ENCODE data around the gene NAGS. TPM values are rescaled to one million over a fixed set of nuclear protein-coding genes. Genes with fewer than 3 reads are reported as not detected.
A peak's percentile ranks its signal among the peaks of the same experiment; 100 is the strongest.
"Not testable (repeated sequence)": the region's sequence is repeated elsewhere in the genome, so short reads cannot be mapped to it uniquely, and the experiment has no call there.

The NAGS gene
- 2.2 TPM for polyA plus RNA-seq (2013, experiment 1 of 2)
- 1.2 TPM for polyA plus RNA-seq (2013, experiment 2 of 2)

- Histone ChIP-seq H3K4me3 (ENCODE audit: low read length) (peak within 1 kb of the TSS; percentile 76), H3K9ac (ENCODE audit: low read depth, low read length) (no peak within 1 kb of the TSS), H3K27me3 (ENCODE audit: insufficient read depth, low read length) (peaks cover 32% of the 10 kb centered on the region), H3K36me3 (ENCODE audit: insufficient read depth, low read length) (no peaks in the 10 kb centered on the region), H3K9me3 (ENCODE audit: insufficient read depth, low read depth, low read length) (no peaks in the 10 kb centered on the region), H3K4me1 (ENCODE audit: insufficient read depth, low read length) (peaks cover 11% of the 10 kb centered on the region), H3K27ac (ENCODE audit: low read depth, low read length) (no peak within 1 kb of the TSS)
- WGBS: 4% methylated on average over 25 of the region's 25 CpGs
These were observed at the start of gene NAGS for GRCh38 chr17:44004077-44004760. Gene NAGS (plus strand): TSS chr17:44004622. CDS start chr17:44004664, 42 bp downstream.

GRCh38 chr17:43956222-43956621 is 48.2 kb upstream of the NAGS start:
- Histone ChIP-seq H3K9ac (ENCODE audit: low read depth, low read length) (no peak overlapping the region), H3K36me3 (ENCODE audit: insufficient read depth, low read length) (no peaks in the 10 kb centered on the region), H3K27me3 (ENCODE audit: insufficient read depth, low read length) (peaks cover 40% of the 10 kb centered on the region), H3K4me3 (ENCODE audit: low read length) (no peak overlapping the region), H3K4me1 (ENCODE audit: insufficient read depth, low read length) (peaks cover 6% of the 10 kb centered on the region), H3K27ac (ENCODE audit: low read depth, low read length) (no peak overlapping the region), H3K9me3 (ENCODE audit: insufficient read depth, low read depth, low read length) (no peaks in the 10 kb centered on the region)
- whole genome bisulfite sequencing: 95% methylated on average over 7 of the region's 8 CpGs

GRCh38 chr17:43958748-43959352 is 45.6 kb upstream of the NAGS start:
- WGBS: 78% methylated on average over 2 of the region's 2 CpGs
- Histone ChIP-seq H3K36me3 (ENCODE audit: insufficient read depth, low read length) (no peaks in the 10 kb centered on the region), H3K9me3 (ENCODE audit: insufficient read depth, low read depth, low read length) (no peaks in the 10 kb centered on the region), H3K27me3 (ENCODE audit: insufficient read depth, low read length) (peaks cover 14% of the 10 kb centered on the region), H3K4me1 (ENCODE audit: insufficient read depth, low read length) (no peaks in the 10 kb centered on the region), H3K27ac (ENCODE audit: low read depth, low read length) (no peak overlapping the region), H3K9ac (ENCODE audit: low read depth, low read length) (no peak overlapping the region), H3K4me3 (ENCODE audit: low read length) (no peak overlapping the region)

GRCh38 chr17:43961292-43961691 is 43.1 kb upstream of the NAGS start:
- H3K4me1 ChIP-seq (ENCODE audit: insufficient read depth, low read length); H3K9ac ChIP-seq (ENCODE audit: low read depth, low read length); H3K27me3 ChIP-seq (ENCODE audit: insufficient read depth, low read length); H3K4me3 ChIP-seq (ENCODE audit: low read length); H3K27ac ChIP-seq (ENCODE audit: low read depth, low read length); H3K9me3 ChIP-seq (ENCODE audit: insufficient read depth, low read depth, low read length); H3K36me3 ChIP-seq (ENCODE audit: insufficient read depth, low read length): not testable (repeated sequence)
- WGBS: 93% methylated on average over 6 of the region's 6 CpGs

- Histone ChIP-seq H3K27ac (ENCODE audit: low read depth, low read length) (no peak overlapping the region), H3K4me3 (ENCODE audit: low read length) (no peak overlapping the region), H3K9ac (ENCODE audit: low read depth, low read length) (no peak overlapping the region), H3K36me3 (ENCODE audit: insufficient read depth, low read length) (no peaks in the 10 kb centered on the region), H3K27me3 (ENCODE audit: insufficient read depth, low read length) (no peaks in the 10 kb centered on the region), H3K4me1 (ENCODE audit: insufficient read depth, low read length) (no peaks in the 10 kb centered on the region), H3K9me3 (ENCODE audit: insufficient read depth, low read depth, low read length) (no peaks in the 10 kb centered on the region)
- 97% methylated on average over 1 of the region's 2 CpGs for WGBS
These were observed 42.5 kb upstream of the NAGS start for GRCh38 chr17:43961954-43962353.

- 81% methylated on average over 7 of the region's 7 CpGs for WGBS
- Histone ChIP-seq H3K9ac (ENCODE audit: low read depth, low read length) (no peak overlapping the region), H3K4me1 (ENCODE audit: insufficient read depth, low read length) (no peaks in the 10 kb centered on the region)
These were observed 41.9 kb upstream of the NAGS start for GRCh38 chr17:43962479-43962878.

GRCh38 chr17:43966276-43966675 is 38.1 kb upstream of the NAGS start:
- 95% methylated on average over 3 of the region's 3 CpGs for WGBS
- Histone ChIP-seq H3K27me3 (ENCODE audit: insufficient read depth, low read length) (no peaks in the 10 kb centered on the region), H3K9me3 (ENCODE audit: insufficient read depth, low read depth, low read length) (no peaks in the 10 kb centered on the region), H3K36me3 (ENCODE audit: insufficient read depth, low read length) (no peaks in the 10 kb centered on the region), H3K27ac (ENCODE audit: low read depth, low read length) (no peak overlapping the region), H3K9ac (ENCODE audit: low read depth, low read length) (no peak overlapping the region), H3K4me1 (ENCODE audit: insufficient read depth, low read length) (no peaks in the 10 kb centered on the region), H3K4me3 (ENCODE audit: low read length) (no peak overlapping the region)

More at GRCh38 chr17:43962479-43962878, 41.9 kb upstream of the NAGS start:
- H3K4me3 ChIP-seq (ENCODE audit: low read length): no peak overlapping the region
- no peaks in the 10 kb centered on the region for H3K36me3 ChIP-seq (ENCODE audit: insufficient read depth, low read length)
- no peaks in the 10 kb centered on the region for H3K27me3 ChIP-seq (ENCODE audit: insufficient read depth, low read length)
- no peaks in the 10 kb centered on the region for H3K9me3 ChIP-seq (ENCODE audit: insufficient read depth, low read depth, low read length)
- H3K27ac ChIP-seq (ENCODE audit: low read depth, low read length): no peak overlapping the region

GRCh38 chr17:43967251-43967875 is 37.1 kb upstream of the NAGS start:
- H3K9ac ChIP-seq (ENCODE audit: low read depth, low read length): no peak overlapping the region
- H3K36me3 ChIP-seq (ENCODE audit: insufficient read depth, low read length): no peaks in the 10 kb centered on the region
- 76% methylated on average over 8 of the region's 9 CpGs for WGBS
- H3K9me3 ChIP-seq (ENCODE audit: insufficient read depth, low read depth, low read length): no peaks in the 10 kb centered on the region
- H3K27ac ChIP-seq (ENCODE audit: low read depth, low read length): no peak overlapping the region
- no peaks in the 10 kb centered on the region for H3K4me1 ChIP-seq (ENCODE audit: insufficient read depth, low read length)
- no peaks in the 10 kb centered on the region for H3K27me3 ChIP-seq (ENCODE audit: insufficient read depth, low read length)
- no peak overlapping the region for H3K4me3 ChIP-seq (ENCODE audit: low read length)

- H3K4me3 ChIP-seq (ENCODE audit: low read length): no peak overlapping the region
- 89% methylated on average over 4 of the region's 4 CpGs for whole genome bisulfite sequencing
- no peaks in the 10 kb centered on the region for H3K36me3 ChIP-seq (ENCODE audit: insufficient read depth, low read length)
- no peaks in the 10 kb centered on the region for H3K9me3 ChIP-seq (ENCODE audit: insufficient read depth, low read depth, low read length)
- H3K9ac ChIP-seq (ENCODE audit: low read depth, low read length): no peak overlapping the region
- H3K27ac ChIP-seq (ENCODE audit: low read depth, low read length): no peak overlapping the region
- no peaks in the 10 kb centered on the region for H3K4me1 ChIP-seq (ENCODE audit: insufficient read depth, low read length)
- no peaks in the 10 kb centered on the region for H3K27me3 ChIP-seq (ENCODE audit: insufficient read depth, low read length)
These were observed 34.1 kb upstream of the NAGS start for GRCh38 chr17:43970366-43970765.

- not testable (repeated sequence) for H3K9ac ChIP-seq (ENCODE audit: low read depth, low read length); H3K36me3 ChIP-seq (ENCODE audit: insufficient read depth, low read length); H3K4me3 ChIP-seq (ENCODE audit: low read length); H3K9me3 ChIP-seq (ENCODE audit: insufficient read depth, low read depth, low read length); H3K4me1 ChIP-seq (ENCODE audit: insufficient read depth, low read length); H3K27me3 ChIP-seq (ENCODE audit: insufficient read depth, low read length); H3K27ac ChIP-seq (ENCODE audit: low read depth, low read length)
- no CpG with 5 or more reads among the region's 2 CpGs for WGBS
These were observed 33.0 kb upstream of the NAGS start for GRCh38 chr17:43971436-43971835.

- not testable (repeated sequence) for H3K9me3 ChIP-seq (ENCODE audit: insufficient read depth, low read depth, low read length); H3K27ac ChIP-seq (ENCODE audit: low read depth, low read length); H3K4me3 ChIP-seq (ENCODE audit: low read length); H3K9ac ChIP-seq (ENCODE audit: low read depth, low read length); H3K4me1 ChIP-seq (ENCODE audit: insufficient read depth, low read length); H3K36me3 ChIP-seq (ENCODE audit: insufficient read depth, low read length); H3K27me3 ChIP-seq (ENCODE audit: insufficient read depth, low read length)
- 90% methylated on average over 22 of the region's 22 CpGs for WGBS
These were observed 31.8 kb upstream of the NAGS start for GRCh38 chr17:43972444-43973212.

Measured in HUES64 (cell line).